SW480 (cell line): ENCODE results near the gene PTCHD4.
"Not testable (repeated sequence)": the region's sequence is repeated elsewhere in the genome, so short reads cannot be mapped to it uniquely, and the experiment has no call there.

Experiments used
- DNase-seq: peaks from one replicate; pipeline ENCODE4 v3.0.0-alpha.2; 2016; ENCODE audit warnings: low spot score

PTCHD4 gene

DNA sequence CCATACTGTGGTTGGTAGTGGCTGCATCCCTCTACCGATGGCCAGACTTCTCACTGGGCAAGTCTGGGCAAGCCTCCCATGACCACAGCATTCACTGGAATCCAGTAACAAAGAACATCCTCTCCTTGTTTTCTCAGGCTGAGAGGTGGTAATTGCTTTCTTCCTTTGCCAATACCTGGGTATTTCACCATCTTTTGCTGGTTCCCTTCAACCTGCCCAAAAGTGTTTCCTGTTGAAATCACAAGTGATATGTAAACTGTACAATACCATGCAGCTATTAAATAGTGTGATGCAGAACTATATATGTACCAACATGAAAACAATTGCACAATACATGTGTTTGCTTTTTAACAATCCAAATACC lies at the start of gene PTCHD4:
PTCHD4 (minus strand) TSS at position 55 of the 364 bp plus-strand sequence. CDS start 42,240 bp downstream, outside the sequence.
- peak; percentile 58 for DNase-seq

- DNase-seq: no peak
Observed at GRCh38 chr6:48151142-48151541, 40.1 kb upstream of the PTCHD4 start.

DNA sequence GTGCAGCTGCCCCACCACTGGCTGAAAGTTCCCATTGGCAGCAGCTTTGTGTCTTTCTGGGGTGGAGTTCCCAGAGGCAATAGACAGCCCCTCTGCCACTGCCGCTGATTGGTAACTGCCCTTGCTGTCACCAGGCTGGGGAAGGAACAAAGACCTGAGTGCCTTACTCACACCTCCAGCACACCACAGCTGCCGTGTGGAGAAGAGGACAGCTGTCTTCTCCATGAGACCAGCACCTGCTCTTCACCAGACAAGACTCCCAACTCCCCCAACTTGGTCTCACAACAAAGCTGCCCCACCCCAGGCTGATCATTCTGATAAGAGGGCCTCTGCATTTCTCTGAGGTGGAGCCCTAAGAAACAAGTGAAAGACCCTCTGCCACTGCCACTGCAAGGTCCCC lies 39.7 kb upstream of the PTCHD4 start:
- DNase-seq: no peak

DNA sequence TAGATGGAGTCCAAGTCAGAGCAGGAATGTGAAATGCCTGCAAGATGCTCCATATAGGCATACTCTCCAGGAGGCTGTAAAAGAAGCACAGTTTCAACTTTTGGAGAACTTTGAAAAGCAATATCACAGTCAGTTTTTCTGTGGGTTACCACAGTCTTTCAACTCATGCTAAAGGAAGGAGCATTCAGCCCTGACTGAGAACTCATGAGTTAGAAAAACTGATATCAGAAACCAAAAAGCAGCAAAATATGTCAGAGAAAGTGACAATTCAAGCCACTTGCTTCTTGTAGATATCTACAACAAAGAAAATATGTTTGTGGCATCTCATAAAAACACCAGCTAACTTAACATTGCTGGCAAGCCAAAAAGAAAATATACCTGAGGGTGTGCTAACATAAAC lies 36.1 kb upstream of the PTCHD4 start:
- no peak for DNase-seq

GRCh38 chr6:48144021-48144420 lies 33.0 kb upstream of the PTCHD4 start:
- DNase-seq: no peak

GRCh38 chr6:48141975-48142374 lies 31.0 kb upstream of the PTCHD4 start:
- DNase-seq: no peak

GRCh38 chr6:48139818-48140614 lies 29.0 kb upstream of the PTCHD4 start:
- no peak for DNase-seq

- DNase-seq: no peak
Observed at GRCh38 chr6:48136856-48137255, 25.9 kb upstream of the PTCHD4 start.

DNA sequence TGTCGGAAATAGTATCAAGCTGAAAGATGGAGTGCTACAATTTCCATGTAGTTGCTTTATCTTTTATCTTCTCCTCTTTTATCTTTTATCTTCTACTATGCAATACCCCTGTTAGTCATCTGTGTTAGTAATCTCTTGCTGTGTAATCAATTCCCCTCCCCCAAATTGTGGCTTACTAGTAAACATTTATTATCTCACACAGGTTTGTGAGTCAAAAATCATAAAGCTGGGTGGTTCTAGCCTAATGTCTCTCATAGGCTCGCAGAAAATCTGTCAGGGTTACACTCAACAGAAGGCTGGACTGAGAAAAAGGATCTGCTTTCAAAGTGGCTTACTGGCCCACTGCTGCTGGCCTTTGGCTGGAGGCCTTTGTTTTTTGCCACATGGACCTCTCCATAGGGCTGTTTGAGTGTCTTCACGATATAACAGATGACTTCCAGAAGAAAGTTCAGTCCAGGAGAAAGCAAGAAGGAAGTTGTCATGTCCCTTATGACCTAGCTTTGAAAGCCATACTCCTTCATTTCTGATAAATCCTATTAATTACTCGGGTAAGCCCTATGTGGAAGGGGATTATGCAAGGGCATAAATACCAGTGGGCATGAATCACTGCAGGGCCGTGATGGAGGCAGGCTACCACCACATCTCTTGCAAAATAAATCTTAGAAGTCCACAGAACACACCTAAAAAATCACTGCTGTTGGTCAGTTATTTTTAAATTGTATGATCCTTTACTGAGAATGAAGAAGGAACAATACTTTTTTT lies 24.5 kb upstream of the PTCHD4 start:
- peak; percentile 9 for DNase-seq

GRCh38 chr6:48134246-48134645 lies 23.2 kb upstream of the PTCHD4 start:
- no peak for DNase-seq

- DNase-seq: no peak
Observed at GRCh38 chr6:48123601-48124000, 12.6 kb upstream of the PTCHD4 start.

DNA sequence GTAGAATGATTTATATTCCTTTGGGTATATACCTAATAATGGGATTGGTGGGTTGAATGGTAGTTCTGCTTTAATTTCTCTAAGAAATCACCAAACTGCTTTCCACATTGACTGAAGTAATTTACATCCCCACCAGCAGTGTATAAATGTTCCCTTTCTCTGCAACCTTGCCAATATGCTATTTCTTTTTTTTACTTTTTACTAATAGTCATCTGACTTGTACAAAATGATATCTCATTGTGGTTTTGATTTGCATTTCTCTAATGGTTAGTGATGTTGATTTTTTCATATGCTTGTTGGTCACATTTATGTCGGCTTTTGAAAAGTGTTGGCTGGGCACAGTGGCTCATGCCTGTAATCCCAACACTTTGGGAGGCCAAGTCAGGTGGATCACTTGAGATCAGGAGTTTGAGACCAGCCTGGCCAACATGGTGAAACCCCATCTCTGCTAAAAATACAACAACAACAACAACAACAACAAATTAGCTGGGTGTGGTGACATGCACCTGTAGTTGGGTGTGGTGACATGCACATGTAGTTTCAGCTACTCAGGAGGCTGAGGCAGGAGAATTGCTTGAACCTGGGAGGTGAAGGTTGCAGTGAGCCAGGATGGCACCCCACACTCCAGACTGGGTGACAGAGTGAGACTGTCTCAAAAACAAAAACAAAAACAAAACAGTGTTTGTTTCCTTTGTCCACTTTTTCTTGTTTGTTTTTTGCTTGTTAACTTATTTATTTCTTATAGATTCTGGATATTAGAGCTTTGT lies 11.2 kb upstream of the PTCHD4 start:
- not testable (repeated sequence) for DNase-seq

DNA sequence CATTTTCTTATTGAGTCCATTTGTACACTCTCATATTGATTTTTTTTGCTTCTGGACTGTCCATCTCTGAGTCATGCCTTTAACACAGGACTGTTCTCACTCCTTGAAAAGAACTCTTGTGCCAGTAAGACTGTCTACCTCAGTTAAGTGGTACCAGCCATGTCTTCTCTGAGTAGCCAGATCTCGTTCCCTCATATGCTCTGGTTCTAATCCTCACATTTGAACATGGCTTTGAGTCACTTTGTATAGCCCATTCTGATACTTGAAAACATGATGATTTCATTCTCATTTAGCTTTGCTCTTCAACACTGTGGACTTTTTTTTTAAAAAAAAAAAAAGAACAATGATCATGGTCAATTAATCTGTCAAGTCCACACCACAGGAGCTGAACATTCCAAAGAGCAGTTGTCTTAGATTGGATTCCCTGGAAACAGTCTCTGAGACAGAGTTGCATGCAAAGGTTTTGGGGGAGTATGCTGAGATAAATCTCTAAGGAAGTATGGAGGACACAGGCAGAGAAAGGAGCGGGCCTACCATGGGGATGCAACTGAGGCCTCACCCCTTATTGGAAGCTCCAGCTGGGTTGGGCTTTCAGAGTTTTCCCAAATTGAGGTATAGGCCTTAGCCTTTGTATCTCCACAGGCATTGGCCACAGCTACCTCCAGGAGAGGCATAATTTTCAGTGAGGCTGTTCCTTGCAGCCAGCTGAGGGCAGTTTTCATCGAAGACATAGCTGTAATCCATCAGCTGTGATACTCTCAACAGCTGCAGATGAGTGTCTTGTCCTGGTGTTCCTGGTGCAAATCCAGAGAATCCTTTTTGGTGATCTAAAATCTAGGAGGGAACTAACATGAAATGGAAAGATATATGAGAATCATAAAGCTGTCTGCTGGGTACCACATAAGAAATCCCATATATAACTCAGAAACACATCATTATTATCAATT lies 6.0 kb upstream of the PTCHD4 start:
- no peak for DNase-seq

DNA sequence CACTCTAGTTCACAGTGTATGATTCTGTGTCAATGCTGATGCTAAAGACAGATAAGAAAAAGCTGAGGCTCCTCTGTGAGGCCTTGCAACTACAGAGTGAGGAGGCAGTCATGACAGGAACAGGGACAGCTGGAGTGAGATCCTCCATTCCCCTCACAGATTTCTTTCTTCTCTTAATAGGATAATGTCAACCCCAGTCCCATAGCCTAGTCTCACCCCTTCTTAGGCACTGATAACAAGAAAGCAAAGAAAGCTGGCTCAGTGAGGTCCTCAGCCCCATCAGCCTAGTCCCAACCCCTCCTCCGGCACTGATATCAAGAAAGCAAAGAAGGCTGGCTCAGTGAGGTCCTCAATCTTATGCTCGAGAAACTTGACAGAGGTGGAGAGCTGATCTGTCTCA lies 2.1 kb upstream of the PTCHD4 start:
- no peak for DNase-seq

DNA sequence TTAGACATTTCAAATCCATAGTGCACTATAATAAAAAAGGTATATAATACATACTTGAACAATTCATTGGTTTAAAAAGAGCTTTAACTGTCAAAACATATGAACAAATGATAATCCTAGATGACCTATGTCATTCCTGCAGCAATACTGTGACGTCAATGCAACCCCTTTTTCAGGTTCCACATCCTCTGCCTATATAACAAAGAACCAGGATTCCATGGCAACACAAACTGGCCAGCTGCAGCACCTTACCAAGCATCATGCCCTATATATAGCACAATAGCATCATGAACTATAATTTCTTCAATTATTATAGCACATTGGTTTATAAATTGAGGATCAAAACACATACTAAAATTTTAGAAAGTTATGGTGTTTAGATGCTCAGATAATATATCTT lies 578 bp upstream of the PTCHD4 start:
- no peak for DNase-seq

DNA sequence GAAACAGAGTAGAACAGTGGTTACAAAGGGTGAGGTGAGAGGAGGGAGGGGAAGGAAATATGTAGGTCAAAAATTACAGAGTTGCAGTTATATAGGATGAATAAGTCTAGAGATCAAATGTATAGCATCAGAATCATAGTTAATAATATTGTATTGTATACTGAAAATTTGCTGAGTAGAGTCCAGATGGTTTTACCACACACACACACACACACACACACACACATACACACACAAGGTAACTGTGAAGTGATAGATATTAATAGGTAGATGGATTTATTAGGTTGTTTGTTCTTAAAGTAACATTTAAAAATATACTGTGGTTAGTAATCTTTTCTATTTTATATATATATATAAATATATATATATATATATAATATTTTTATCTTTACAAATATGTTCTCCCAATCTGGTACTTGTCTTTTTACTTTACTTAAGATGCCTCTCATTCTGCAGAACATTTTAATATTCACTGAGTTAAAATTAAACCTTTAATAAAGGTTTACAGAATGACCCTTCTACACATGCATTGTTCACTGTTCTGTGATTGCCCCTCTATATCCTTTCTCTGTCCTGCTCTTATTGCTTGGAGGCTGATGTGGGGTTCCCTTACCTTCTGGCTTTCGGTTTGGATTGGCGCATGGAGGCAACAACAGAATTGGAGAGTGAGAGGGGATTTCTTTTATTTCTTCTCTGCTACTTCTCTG lies 408 bp downstream of the PTCHD4 start:
- no peak for DNase-seq

- DNase-seq: no peak
Observed at GRCh38 chr6:48109944-48110343, 1.1 kb downstream of the PTCHD4 start.

DNA sequence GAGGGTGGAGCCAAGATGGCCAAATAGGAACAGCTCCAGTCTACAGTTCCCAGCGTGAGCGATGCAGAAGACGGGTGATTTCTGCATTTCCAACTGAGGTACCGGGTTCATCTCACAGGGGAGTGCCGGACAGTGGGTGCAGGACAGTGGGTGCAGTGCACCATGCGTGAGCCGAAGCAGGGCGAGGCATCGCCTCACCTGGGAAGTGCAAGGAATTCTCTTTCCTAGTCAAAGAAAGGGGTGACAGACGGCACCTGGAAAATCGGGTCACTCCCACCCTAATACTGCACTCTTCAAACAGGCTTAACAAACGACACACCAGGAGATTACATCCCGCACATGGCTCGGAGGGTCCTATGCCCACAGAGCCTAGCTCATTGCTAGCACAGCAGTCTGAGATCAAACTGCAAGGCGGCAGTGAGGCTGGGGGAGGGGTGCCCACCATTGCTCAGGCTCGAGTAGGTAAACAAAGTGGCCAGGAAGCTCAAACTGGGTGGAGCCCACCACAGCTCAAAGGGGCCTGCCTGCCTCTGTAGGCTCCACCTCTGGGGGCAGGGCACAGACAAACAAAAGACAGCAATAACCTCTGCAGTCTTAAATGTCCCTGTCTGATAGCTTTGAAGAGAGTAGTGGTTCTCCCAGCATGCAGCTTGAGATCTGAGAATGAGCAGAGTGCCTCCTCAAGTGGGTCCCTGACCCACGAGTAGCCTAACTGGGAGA lies 8.4 kb downstream of the PTCHD4 start:
- DNase-seq: not testable (repeated sequence)

GRCh38 chr6:48101290-48101689 lies 9.7 kb downstream of the PTCHD4 start:
- no peak for DNase-seq

DNA sequence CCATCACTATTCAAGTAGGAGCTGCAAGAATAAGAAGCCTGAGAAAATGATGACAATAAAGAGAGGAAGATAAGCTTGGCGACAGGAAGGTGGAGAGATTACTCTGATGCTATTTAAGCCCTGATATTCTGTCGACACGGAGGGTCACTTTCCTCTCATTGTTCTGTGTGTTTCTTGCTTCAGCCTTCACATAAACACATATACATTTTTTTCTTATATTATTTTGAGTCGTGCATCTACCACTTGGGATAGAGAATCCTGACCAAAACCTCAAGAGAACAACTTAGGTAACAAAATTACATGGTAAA lies 10.5 kb downstream of the PTCHD4 start:
- DNase-seq: no peak
